ENCODE results near the gene C6orf136. TPM values are rescaled to one million over a fixed set of nuclear protein-coding genes. Genes with fewer than 3 reads are reported as not detected.

C6orf136 gene
- total RNA-seq, 1 experiment from 2014 or later = 34.8 TPM

GRCh38 chr6:30599625-30600324 is 47.2 kb upstream of the C6orf136 start (continued):
- TF ChIP-seq REST (IDR thresholded peaks at IDR 0.05; ENCODE audit: low read depth) = no peak
- TF ChIP-seq EZH2phosphoT487 (IDR thresholded peaks at IDR 0.05; ENCODE audit: borderline replicate concordance) = no peak
- no peak for TF ChIP-seq ATF3 (IDR thresholded peaks at IDR 0.05)
- TF ChIP-seq TCF7L2 (IDR thresholded peaks at IDR 0.05; ENCODE audit: borderline replicate concordance, extremely low read depth, insufficient read depth, insufficient read length) = no peak
- TF ChIP-seq RAD21 (IDR thresholded peaks at IDR 0.05; ENCODE audit: low read depth) = no peak
- no peak for TF ChIP-seq MAX (IDR thresholded peaks at IDR 0.05)
- no peak for TF ChIP-seq SIN3A (IDR thresholded peaks at IDR 0.05; ENCODE audit: low read depth)
- TF ChIP-seq POLR2AphosphoS5 (IDR thresholded peaks at IDR 0.05; ENCODE audit: low read depth, low read length) = no peak; the same call in 1 of the 2 replicates
- TF ChIP-seq SP1 (IDR thresholded peaks at IDR 0.05; ENCODE audit: low read depth) = no peak

- BruUV-seq (replicated peaks) = no TSS peak
- Histone ChIP-seq H3K27ac (ENCODE audit: low read depth, low read length) (no peak overlapping the region), H2AFZ (ENCODE audit: low read depth, low read length, poor library complexity, severe bottlenecking) (no peak overlapping the region), H4K20me1 (ENCODE audit: insufficient read depth) (no peaks in the 10 kb centered on the region), H3K79me2 (ENCODE audit: insufficient read depth, low read length) (no peaks in the 10 kb centered on the region; the same call in 1 of the 2 replicates), H3K4me1 (ENCODE audit: control insufficient read depth in 1 of 2, insufficient read depth in 2 of 2, low read length in 2 of 2) (peaks cover 0 to 12% of the 10 kb centered on the region in 2 experiments; a peak in 2 of 4 replicates), H3K27me3 (ENCODE audit: insufficient read depth, low read length) (no peaks in the 10 kb centered on the region), H3K36me3 (ENCODE audit: control insufficient read depth in 1 of 2, insufficient read depth in 2 of 2, low read length in 2 of 2) (peaks cover 34 to 47% of the 10 kb centered on the region in 2 experiments), H3K9me2 (ENCODE audit: insufficient read depth) (no peaks in the 10 kb centered on the region), H3K4me2 (ENCODE audit: low read length) (no peak overlapping the region), H3K4me3 (replicated peaks in 1 of 2; ENCODE audit: low read depth in 1 of 2, low read length in 2 of 2) (no peak overlapping the region), H3K9ac (ENCODE audit: low read length) (no peak overlapping the region), H3K9me3 (ENCODE audit: control insufficient read depth in 1 of 2, insufficient read depth in 1 of 2, low read depth in 1 of 2, low read length in 2 of 2) (no peaks in the 10 kb centered on the region)
- ChIA-PET CTCF (interaction anchor here (1.3 to 1.5 kb wide), 2 partner anchors 10 to 130 kb away, joined by 3 read pairs; no protein-coding TSS in a partner anchor), RAD21 (ENCODE audit: low non-redundant PET in 1 of 2, low total read pairs in 2 of 2, uncharacterized antibody in 2 of 2, unreplicated experiment in 2 of 2) (no interaction called here), POLR2A (interaction anchor here (0.6 to 4.2 kb wide), 6 partner anchors 7 to 130 kb away, joined by 3 to 28 read pairs (median 6); no protein-coding TSS in a partner anchor)
- no peak for TF ChIP-seq ZFX (IDR thresholded peaks at IDR 0.05)
- TF ChIP-seq CBX3 (IDR thresholded peaks at IDR 0.05; ENCODE audit: low read depth) = no peak
- no peak for TF ChIP-seq FOSL1 (IDR thresholded peaks at IDR 0.05; ENCODE audit: low read depth)
- TF ChIP-seq YY1 (IDR thresholded peaks at IDR 0.05; ENCODE audit: extremely low read depth, insufficient replicate concordance, low read depth, low read length) = no peak
- no peak for TF ChIP-seq EZH2phosphoT487 (IDR thresholded peaks at IDR 0.05; ENCODE audit: borderline replicate concordance)
- no peak for TF ChIP-seq SP1 (IDR thresholded peaks at IDR 0.05; ENCODE audit: low read depth)
- TF ChIP-seq POLR2AphosphoS5 (IDR thresholded peaks at IDR 0.05; ENCODE audit: low read depth, low read length) = peak; percentile 56
- ATAC-seq = no peak
- DNase-seq (ENCODE audit: low read depth, low spot score) = no peak
- intact Hi-C loops (cut with micrococcal nuclease) = no loop called here
Observed at GRCh38 chr6:30600451-30600961, 46.4 kb upstream of the C6orf136 start.
